NCI-H748 (cell line): Measurements from ENCODE around the gene TNFSF12.
A peak's percentile ranks its signal among the peaks of the same experiment; 100 is the strongest.
"Not testable (repeated sequence)": the region's sequence is repeated elsewhere in the genome, so short reads cannot be mapped to it uniquely, and the experiment has no call there.

Experiments
- DNase-seq: peaks from one replicate; lab custom pipeline; 2025; ENCODE audit not compliant: unreplicated experiment; lab: John Stamatoyannopoulos, UW

TNFSF12 gene

DNA sequence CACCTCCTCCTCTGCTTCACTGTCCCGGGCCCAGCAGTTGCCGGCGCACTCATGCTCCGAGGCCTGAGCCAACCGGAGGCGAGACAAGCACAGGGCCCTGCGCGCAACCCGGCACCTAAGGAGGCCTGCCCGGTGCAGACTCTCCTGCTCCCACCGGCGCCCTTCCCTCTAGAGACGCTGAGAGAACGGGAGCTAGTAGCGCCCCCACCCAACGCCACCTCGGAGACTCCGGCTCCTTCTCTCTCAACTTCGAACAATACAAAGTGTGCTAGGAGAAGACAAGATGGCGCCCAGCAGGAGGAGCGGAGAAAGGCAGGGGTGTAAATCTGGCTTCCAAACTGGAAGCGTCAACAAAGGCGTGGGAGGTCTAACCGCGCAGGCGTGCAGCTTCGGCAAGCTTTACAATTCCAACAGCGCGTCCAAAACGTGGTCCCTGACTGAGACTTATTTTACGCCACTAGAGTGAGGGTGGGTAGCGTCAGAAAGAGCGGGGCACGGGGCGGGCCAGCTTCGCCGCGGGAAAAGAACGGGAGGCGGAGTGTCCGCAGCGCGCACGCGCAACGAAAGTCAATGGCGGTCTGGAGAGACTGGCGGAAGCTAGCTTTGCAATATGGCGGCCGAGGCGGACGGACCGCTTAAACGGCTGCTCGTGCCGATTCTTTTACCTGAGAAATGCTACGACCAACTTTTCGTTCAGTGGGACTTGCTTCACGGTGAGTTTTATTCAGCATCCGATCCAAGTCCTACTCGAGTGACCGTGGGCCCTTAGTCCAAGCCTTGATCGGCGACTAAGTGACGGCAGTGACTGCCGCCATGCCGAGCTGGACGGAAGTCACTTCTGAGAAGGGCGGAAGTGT lies 34.6 kb downstream of the TNFSF12 start, which contains the start of gene MPDU1:
TSS of gene MPDU1 (plus strand) at position 600 of the 857 bp plus-strand sequence. CDS start at position 611, 11 bp downstream.
- DNase-seq: peak; percentile 99

DNA sequence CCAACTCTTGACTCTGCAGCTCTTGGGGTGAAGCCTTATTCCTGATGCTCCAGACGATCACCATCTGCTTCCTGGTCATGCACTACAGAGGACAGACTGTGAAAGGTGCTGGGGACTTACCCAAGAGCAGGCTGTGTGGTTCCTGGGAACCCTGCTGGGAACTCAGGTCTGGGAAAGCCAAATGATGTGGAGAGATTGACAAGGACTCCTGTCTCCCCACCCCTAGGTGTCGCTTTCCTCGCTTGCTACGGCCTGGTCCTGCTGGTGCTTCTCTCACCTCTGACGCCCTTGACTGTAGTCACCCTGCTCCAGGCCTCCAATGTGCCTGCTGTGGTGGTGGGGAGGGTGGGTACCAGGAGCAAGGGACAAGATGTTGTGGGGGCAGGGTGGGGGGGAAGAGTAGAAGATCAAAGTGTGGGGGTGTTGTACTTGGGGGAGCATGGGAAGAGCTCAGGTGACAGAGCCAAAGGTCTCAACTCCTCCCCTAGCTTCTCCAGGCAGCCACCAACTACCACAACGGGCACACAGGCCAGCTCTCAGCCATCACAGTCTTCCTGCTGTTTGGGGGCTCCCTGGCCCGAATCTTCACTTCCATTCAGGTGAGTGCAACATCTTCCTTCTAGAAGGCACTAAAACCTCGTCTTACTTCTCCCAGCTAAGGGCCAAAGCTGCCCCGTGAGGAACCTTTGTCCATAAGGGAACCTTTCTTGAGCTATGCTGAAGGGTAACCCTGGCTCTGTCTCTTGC lies 38.0 kb downstream of the TNFSF12 start:
- DNase-seq: no peak

DNA sequence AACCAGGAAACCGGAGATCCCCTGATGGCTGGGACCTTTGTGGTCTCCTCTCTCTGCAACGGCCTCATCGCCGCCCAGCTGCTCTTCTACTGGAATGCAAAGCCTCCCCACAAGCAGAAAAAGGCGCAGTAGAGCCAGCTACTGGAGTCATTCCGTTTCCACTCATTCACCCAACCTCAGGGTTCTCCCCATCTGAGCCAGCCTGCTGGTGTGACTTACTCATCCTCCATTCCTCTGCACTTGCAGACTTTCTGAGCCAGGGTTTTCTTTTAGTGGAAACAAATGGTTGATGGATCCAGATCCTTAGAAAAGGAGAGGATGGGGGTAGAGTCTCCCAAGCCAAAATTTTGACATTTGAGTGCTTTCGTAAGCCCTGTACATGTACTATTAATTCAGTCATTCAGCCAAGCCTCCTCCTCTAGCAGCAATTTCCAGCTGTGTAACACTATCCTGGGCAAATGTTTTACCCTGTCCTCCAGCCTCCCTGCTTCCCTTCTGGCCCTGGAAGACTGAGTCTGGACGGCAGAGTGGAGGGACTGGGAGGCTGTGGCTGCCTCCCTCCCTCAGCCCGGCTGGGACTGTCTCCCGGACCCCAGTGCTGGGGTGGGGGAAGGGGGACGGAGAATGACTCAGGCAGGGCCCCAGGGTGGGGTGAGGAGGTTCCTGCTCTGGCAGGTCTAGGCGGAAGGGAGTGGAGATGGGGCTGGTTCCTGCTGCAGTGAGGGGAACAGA lies 38.7 kb downstream of the TNFSF12 start:
- DNase-seq: no peak

DNA sequence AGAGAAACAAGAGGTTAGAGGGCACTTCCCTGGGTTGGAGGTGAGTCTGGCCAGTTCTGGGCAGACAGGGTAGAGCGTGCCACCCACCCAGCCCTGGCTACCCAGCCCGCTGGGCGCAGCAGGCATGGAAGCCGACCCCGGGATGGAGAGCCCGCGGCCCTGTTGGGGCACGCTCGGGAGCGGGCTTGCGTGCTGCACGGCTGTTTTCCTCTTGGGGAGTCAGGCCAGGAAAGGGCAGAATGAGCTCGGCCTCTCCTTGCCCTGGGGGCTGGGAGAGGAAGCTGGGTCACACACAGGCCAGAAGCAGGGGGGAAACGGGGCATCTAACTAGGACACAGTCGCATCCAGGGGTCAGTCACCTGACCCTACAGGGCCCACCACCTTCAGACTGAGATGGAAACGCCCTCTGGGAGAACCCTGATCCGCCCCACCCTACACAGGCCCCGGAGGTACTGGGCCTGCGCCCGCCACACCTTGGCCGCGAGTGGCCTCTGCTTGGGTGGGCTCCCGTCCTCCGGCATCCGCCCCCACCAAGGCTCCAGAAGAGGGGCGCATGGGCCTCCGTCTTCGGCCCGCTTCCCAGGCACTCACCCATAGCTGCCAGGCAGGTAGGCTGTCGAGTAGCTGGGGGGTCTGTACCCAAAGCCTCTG lies 39.8 kb downstream of the TNFSF12 start:
- no peak for DNase-seq

DNA sequence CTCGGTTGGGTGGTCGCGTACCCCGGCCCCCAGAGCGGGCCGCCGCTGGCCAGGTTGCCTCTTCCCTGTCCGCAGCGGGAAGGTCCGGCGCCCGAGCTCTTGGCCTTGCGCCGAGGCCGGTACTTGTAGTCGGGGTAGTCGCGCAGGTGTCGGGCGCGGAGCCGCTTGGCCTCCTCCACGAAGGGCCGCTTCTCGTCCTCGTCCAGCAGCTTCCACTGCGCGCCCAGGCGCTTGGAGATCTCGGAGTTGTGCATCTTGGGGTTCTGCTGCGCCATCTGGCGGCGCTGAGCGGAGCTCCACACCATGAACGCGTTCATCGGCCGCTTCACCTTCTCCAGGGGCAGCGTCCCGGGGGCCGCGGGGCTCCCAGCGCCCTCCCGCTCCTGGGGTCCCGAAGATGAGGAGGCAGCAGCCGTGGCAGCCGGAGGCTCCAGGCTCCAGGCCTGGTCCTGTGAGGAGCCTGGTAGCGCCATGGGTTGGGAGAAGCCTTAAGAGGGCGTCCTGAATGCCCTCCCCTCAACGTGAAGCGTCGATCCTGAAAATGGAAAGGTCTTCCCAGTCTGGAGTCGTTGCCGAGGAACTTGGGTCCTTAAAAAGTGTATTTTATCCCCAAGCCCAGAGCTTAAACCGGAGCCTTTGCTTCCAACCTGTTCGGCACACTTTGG lies 40.5 kb downstream of the TNFSF12 start:
- DNase-seq: peak; percentile 90

DNA sequence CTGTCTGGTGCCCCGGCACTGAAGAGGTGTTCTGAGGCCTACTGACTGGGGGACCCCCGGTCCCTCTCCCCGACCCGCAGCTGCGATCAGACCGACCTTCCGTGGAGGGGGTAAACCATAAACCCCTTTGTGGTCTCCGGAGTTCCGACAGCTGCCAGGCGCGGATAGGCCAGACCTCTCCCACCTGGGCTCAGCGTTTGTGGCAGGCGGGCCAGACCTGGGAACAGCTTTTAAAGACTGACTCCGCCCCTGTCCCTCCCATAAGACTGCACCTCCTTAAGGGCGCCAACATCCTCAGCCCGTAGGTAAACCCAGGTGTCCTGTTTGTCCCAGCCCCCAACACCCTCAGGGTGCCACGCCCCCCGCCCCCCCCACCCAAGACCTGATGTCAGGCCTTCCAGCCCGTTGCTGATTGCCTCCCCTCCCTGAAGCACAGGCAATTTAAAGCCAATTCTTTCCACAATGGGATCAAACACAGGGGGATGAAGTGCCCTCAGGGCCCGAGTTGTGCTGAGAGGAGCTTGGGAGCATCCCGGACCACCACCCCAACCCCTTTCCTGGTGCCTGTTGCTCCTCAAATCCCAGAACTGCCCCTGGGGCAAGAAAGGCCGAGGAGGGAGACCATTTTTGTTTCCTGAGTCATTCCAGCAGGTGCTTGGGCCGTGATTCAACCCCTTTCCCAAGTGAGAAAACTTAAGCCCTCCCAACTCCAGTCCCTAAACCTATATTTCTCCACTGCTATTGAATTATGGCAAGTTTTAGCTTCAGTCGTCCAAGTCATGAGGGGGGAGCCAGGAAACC lies 41.2 kb downstream of the TNFSF12 start, which contains the start of gene SOX15:
TSS of gene SOX15 (minus strand) at position 204 of the 801 bp plus-strand sequence. CDS start 418 bp downstream, outside the sequence.
- peak; percentile 26 for DNase-seq

DNA sequence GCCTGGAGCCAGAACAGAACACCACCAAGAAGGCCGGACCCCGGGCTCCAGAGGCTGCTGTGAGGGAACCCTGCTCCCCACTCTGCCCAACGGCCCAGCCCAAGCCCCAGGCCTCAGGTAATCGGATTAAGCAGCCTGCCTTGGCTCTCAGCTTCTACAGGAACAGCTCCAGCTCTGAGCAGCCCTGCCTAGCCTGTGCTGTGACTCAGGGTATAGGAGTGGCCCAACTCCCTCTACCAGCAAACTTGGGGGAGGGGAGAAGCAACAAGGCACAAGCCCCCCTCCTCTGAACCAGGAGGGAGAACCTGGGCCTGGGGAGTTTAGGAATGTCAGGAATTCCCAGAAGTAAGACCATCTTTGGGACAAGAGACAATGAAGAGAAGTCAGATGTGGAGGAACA lies 41.9 kb downstream of the TNFSF12 start:
- no peak for DNase-seq

DNA sequence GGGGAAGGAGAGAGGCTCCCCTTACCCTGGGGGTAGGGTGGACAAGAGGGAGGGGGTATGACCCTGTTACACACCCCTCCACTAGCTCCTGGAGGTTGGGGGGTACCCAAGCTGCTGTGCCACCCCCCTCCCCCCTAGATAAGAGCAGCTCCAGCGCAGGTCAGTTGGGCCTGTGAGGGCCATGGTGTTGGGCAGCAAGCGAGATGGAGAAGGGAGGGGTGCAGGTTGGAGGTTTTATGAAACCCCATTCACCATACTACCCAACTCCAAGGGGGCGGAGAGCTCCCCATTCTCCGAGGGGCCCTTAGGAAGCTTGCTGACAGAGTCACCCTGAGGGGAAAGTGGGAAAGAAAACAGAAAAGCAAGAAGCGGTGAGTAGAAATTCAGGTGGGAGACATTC lies 42.7 kb downstream of the TNFSF12 start:
- no peak for DNase-seq

DNA sequence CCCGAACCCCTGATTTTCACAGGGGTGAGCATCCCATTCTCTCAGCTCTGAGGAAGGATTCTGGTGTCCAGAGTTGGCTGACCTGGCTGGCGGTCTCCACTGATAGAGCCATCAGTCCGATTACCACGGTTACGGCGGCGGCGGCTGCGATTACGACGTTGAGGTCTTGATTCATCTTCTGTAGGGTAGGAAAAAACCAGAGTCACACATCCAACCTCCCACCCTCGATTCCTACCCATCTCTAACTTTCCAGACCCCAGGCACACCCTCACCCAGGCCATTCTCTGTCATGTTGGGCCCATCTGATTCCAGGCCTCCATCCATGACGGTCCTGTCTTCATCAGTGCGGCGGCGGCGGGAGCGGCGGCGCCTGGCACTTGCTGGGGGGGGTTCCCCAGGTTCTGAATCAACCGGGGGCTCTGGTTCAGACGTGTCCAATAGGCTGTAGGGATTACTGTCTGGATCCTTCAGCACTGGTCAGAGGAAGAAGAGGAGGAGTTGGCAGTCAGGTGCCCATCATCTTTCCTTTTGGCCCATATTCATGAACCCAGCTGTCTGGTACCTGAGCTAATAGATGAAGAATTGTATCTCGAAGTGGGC lies 43.7 kb downstream of the TNFSF12 start:
- DNase-seq: no peak

DNA sequence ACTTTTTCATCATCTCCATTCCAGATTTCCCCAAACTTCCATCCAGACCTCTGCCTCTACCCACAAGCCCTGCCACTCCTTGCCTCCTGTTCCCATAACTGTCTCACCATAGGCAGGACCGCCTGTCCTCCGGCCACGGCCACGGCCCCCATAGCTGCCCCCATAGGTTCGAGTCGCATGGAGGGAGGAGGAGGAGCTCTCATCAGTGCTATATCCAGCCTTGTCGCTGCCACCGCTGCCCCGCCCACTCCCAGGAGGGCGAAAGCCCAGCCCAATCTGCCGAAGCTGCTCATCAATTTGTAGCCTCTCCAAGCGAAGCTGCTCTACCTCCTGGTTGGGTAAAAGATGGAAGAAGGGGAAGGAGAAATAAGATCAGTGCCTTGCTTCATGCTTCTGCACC lies 44.4 kb downstream of the TNFSF12 start:
- DNase-seq: no peak

DNA sequence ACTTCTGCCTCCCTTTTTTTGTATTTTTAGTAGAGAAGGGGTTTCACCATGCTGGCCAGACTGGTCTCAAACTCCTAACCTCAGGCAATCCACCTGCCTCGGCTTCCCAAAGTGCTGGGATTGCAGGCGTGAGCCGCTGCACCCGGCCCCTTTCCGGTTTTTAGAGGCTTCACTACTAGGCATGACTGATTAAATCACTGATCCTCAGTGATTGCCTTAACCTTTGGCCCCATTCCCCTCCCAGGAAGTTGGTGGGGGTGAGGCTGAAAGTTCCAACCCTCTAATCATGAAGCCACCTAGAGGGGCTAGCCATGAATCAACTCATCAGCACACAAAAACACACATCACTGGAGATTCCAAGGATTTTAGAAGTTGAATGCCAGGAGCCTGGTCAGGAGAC lies 48.7 kb downstream of the TNFSF12 start:
- DNase-seq: not testable (repeated sequence)

DNA sequence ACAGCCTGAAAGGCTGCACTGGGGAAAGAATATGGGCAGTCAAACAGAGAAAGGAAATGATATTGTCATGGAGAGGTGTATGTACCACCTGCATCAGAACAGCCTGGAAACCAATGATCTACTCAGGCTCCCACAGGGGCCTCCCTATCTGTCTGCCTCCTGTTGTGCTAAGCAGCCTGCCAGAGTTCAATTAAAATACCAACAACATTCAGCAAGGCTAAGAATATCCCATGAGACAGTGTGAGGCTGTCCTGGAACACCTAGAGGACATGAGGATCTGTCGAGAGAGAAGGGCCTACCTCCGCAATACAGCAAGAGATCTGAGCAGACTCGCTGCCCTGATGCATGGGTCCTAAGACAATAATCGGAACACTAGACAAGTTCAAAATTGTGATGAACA lies 57.4 kb downstream of the TNFSF12 start:
- no peak for DNase-seq
